NCI-H510A (cell line): ENCODE data around the gene NFASC.

Experiments used
- DNase-seq: peaks from one replicate; lab custom pipeline; 2025; lab: John Stamatoyannopoulos, UW

NFASC gene

DNA sequence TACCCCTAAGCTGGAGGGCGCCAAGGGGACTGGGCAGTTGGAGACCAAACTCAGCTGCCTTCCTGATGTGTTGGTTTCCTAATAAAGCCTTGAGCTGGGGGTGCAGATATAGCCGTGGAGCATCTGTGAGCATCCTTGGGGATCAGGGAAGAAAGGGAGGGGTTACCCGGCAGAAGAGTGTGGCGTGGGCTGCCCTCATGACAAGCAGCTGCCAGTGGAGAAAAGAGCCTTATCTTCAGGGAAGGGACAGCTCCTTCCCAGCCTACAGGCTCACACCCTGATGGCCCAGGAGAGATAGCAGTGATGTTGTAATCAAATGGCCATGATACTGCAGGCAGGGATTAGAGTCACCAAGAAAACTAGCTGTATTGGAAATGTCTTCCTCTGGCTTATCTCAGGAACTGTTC, 10.8 kb upstream of the NFASC start:
- no peak for DNase-seq

DNA sequence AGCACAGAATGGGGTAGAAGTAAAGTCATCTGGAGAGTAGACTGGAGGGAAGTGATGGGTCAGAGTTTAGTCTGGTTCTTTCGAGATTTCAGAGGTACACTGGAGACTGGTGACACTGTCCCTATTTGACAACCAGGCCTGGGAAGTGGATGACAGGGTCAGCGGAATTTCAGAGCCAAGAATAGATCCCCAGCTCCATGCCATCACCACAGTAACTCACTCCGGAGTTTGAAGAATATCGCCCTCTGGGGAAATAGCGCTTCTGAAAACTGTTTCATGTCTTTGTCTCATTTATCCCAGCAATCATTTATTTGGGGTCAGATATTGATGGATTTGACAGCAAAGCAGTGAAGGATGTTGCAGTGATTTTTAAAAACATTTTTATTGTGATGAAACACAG, 7.6 kb upstream of the NFASC start:
- DNase-seq: no peak

DNA sequence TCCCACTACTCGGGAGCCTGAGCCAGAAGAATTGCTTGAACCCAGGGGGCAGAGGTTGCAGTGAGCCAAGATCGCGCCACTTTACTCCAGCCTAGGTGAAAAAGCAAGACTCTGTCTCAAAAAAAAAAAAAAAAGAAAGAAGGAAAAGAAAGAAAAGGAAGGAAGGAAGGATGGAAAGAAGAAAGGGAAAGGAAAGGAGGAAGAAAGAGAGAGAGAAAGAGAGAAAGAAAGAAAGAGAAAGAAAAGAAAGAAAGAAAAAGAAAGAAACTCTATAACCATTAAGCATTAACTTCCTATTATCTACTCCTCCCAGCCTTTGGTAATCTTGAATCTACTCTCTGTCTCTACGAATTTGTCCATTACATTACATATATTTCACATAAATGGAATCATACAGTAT, 6.9 kb upstream of the NFASC start:
- no peak for DNase-seq

DNA sequence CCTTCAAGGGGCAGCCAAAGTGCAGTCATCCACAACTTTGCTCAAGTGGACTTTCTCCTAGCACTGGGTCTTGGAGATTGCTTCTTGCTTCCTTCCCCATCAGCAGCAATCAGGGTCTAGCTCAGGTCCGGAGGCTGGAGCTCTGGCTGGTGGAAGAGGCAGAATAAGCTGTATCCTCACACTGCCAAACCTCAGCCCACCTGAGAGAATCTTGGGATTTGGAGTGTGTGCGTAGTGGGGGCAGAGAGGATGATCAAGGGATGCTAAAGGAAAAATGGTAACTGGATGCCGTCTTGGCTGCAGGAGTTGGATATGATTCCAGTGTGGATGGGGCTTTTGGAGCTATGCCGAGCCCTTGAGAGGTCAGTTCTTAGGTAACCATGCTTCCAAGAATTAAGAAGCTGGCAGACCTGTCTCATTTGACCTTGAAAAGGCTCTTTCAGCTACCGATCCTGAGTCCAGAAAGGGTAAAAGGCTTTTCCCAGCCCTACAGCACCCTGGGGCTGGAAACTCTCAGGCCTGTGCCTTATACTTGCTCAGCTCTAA, 4.5 kb upstream of the NFASC start:
- DNase-seq: no peak

DNA sequence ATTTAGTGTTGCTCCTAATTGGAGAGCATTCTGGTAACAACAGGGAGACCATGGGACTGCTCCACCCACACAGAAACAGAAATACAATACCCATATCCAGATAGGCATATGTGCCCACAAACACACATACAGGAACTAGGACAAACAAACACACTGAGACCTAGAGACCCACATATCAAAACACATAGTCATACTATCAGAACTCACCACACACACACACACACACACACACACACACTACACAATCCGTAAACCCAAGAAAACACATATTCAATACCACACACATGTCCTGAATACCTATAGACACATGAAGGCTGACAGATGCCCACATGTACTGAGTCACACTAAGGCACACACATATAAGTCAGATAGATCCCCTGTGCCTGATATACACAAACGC, 3.5 kb upstream of the NFASC start:
- DNase-seq: no peak

DNA sequence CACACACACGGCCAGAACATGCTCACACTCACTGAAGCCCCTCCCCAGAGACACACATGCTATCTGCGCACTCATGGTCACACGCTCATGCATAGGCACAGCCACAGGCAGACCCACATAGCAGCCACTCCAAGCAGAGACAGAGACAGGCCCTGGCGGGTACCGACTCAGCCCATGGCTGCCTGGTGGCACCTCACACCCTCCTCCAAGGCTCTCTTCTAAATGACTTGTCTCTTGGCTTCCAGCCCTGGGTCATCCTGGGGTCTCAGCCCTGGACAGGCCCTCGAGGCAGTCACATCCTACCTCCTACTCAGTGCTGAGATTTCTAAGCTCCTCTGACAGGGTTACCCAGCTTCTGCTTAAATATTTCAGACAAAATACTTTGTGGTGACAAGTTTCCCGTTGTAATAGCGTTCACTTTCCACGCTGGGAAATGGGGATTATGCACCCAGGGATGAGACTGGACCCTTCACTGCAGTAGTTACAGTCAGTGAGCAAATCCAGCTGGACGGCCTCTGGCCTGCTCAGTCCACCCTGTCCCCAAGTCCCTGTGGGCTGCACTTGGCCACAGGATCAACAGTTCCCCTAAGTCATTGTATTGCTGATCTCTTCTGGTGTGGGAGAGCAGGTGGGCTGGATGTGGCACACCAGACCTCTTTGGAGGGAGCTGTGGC, 2.9 kb upstream of the NFASC start:
- DNase-seq: no peak

DNA sequence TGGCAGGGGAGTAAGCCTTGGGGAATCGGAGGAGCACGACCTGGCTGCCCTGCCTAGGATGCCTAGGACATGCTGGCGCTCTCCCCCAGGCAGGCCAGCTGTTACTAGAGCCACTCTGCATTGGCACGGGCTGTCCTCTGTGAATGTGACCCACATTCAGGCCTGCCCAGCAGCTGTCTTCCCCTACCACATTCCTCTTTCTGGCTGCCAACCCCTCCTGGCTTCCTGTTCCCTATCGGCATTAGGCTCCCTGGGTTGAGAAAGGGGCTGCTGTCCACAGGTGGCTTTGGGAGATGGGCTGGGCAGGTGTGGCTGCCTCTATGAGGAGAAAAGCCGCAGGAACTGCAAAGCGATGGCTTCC, 2.3 kb upstream of the NFASC start:
- DNase-seq: no peak

DNA sequence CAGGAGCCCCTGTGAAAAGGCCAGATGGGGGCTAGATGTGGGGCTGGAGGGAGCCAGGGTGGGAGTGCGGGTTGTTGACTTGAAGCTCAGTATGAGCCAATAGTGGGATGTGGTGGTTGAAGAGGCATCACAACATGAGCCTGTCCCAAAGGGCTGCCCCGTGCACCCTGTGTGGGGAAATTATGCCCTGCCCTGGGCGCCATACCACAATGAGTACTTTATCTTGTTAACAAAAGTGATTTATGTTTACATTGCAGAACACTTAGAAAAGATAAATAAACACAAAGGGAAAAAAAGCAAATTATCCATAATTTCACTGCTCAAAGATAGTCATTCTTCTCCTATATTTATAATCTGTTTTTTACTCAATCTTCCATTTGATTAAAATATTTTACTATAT, 1.6 kb upstream of the NFASC start:
- no peak for DNase-seq

DNA sequence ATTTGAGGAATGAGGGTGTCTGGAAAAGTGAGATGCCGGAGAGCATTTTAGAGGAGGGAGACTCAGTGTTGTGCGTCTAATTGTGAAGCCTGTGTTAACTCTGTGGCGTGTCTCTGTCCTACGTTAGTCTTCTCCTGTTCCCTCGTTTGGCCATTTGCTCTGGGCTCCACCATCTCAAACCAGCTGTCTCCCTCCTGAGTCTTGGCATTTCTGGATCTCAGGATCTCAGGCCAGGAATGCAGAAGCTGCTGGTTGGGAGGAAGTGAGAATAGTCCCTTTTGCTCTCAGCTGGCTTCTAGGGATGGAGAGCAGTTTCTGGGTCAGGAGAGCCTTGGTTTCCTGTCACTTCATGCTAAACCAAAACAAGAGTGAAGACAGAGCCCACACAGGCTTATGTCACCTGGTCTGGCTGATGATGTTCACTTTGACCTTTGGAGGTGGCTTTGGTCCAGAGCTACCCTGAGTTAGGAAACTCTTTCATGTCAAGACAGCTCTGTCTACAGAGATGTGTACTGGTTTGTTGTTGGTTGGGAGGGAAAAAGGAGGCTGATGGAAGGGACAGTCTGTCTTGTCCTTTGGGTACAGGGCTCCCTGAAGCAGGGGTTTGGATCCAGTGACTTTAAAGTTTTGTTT, 859 bp downstream of the NFASC start:
- DNase-seq: no peak

DNA sequence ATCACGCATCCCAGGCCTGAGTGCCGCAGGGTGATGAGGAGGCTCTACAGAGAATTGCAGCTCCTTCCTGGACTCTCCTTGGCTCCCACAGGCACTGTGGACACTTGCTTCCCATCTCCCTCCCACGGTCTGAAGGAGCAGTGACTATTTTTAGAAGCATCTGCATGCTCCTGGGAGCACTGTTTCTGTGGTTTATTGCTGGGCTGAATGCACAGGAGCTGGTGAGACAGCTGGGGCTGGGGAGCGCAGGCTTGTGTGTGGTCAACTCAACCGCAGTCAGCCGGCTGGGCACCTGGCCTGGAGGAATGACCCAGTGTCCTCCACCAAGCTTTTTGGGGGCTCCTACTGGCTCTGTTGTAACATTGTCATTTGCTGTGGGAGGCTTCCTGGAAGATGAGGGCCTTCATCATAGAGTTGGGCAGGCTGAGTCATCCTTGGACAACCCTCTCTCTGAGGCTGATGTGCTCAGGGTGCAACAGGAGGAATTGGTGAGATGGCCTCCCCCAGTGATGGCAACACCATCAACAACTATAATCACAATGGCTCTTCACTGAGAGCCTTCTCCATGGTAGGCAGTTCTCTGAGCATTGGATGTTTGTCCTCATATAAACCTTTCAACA, 1.7 kb downstream of the NFASC start:
- no peak for DNase-seq

DNA sequence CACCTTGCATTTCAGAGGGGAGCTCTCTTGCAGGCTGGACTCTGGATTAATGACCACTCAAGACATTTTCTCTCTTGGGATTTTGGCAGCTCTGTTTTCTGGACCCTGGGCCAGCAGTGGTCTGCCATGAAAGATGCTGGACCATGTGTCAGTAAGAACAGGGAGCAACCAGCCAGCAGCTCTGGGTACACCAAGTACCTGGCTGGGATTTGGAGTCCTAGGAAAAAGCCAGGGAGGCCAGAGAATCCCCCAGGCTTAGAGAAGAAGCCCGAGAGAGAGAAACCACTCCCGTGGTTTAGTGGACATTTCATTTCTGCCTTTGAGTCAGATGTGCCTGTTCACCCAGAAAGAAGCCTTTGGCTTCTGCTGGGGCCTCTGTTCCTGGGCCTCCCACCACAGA, 2.5 kb downstream of the NFASC start:
- no peak for DNase-seq

DNA sequence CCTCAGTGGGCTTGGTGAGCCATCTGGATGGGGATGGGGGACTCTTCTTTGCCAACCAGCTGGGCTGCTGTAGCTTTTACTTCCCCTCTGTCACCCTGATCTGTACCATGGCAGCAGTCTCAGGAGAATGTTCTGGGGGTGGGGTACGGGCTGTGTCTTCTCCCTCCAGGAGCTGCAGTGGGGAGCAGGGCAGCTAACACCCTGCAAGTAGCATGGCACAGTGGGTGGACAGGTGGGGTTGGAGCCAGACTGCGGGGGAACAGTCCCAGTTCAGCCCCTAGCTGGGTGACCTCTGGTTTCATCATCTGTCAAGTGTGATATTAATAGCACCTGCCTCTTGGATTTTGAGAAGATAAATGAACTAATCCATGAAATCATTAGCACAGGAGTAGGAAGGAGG, 3.1 kb downstream of the NFASC start:
- no peak for DNase-seq

DNA sequence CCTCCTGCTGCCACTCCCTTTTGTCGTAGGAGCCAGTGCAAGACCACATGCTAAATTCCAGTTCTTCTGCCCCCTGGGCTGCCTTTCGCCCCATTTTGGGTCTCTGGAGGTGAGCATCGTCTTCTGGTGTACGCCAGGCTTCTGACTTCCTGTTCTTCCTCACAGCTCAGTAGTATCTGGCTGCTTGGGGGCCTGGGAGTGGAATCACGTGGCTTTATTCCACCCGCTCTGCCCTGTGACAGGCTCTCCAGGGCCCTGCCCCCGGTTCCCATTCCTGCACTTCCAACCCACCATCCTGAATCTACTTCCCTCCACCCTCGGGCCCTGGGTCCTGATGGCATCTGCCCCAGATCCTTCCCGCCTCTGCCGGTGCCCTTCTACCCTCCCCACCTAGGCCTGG, 3.6 kb downstream of the NFASC start:
- no peak for DNase-seq

DNA sequence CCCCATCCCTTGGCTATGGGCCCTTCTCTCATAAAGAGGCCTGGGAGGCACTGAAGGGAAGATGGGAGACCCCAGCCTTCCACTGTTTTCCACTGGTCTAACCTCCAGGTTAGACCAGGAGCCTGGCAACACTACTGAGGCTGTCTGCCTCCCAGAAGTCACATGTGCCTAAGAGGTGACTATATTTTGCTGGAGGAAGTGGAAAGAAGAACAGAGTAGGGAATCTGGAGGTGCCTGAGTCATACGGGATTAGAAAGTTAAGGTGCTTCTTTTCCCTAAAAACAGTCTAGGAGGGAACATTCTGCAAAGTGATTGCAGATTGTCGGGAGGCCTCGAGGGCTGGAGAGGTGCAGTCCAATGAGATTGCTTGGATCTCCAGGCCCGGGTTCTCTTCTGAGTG, 4.6 kb downstream of the NFASC start:
- DNase-seq: no peak

DNA sequence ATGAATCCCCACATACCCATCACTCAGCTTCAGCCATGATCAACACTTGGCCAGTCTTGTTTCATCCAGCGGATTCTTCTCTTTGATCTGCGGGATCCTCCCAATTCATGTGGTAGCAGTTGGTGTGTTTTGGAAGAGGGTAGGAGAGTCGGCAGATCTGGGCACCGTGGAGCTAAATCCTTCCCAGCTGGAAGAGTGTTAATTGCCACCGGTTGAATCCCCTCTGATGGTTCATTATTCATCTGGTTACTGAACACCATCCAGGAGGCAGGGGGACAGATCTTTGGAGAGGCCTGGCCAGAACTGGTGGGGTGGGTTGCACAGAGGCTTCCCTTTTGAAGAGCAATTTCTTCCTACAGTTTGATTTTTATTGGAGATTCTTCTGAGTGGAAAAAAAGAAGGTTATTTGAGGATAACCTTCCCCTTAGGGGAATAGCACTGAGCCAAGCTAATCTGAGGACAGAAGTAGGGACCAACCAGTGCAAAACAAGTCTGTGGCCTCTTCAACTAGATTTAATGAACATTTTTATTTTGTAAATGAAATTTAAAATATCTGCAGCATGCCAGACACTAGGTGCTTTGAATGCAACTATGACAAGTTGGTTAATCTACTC, 8.1 kb downstream of the NFASC start:
- no peak for DNase-seq

DNA sequence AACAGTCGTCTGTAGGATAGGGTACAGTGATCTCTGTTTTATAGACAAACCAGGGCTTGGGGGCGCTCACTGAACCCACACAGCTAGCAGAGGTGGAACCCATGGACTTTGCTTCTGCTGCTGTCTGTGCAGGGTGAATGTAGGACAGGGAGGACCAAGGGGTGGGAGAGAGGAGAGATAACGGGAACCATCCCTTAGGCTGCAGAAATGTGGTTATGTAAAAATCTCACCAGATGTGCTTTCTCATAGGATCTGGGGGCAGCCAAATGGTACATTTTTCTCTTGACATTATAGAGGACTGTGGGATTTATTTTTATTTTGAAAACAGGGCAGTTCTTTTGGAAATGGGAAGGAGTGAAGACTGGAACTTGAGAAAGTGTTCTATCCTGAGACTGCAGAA, 8.7 kb downstream of the NFASC start:
- DNase-seq: no peak

DNA sequence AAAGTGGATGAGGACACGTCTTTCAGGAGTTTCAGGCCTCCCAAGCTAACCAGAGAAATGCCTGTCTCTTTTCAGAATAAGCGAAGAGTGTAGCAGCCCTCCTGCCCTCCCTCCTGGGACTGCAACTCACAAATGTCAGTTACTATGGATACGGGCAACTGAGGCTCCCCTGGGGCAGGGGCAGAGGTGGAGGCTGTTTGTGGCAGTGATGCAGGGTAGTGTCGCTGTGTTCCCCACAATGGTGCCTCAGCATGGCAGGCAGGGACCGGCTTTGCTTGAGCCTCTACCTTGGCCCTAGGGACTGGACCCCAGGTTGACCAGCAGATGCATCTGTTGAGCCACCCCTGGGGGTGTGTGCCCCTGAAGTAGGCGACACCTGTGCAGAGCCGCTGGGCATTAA, 10.2 kb downstream of the NFASC start:
- no peak for DNase-seq

DNA sequence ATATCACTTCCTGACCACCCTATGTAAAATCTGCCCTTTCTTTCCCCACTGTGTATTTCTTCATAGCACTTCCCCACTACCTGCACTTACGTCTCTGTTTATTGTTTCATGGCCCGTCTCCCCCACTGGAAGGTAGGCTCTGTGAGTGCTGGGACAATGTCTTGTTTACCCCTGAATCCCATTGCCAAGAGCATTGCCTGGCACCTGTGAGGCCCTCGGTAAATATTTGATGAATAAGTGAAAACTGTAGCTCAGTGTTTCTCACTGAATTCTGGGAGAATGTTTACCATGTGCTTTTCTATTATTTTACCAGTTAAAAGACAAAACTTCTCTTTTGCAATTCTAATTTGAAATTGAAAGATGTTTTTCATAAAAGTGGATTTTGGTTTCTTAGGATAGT, 11.8 kb downstream of the NFASC start:
- DNase-seq: no peak

DNA sequence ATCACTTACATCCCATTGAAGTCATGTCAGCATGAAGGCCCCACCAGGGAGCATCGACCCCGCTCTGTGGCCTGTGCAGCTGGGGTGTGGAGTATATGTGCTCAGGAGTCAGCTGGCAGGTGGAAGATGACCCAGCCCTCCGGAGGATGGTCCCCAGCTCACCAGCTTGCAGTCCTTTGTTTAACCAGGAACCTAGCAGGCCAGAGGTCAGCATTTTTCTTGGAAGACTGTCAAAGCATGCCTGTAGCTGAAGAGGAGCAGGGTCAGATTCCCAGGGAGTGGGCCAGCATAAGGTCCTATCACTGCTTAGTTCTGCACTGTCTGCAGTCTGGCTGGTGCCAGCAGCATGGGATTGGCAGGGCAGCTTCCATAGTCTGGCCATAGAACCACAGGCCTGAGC, 12.7 kb downstream of the NFASC start:
- no peak for DNase-seq

DNA sequence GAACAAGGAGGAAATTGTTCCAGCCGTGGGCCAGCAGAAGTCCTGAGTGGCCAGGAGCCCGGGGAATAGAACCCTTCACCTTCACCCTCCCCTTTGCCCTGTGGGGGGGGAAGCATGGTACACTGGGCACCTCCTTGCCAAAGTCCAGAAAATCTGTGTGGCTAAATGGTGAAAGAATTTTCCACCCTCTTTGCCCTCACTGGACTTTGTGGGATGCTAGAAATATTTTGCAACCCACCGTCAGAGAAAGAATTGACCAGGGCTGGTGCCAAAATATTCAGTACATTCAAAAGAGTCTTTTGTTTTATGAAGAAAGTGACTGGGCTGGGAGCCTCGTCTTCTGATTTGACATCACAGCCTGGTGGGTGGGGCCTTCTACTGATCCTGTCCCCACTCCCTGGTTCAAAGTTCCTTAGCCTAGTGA, 14.6 kb downstream of the NFASC start:
- no peak for DNase-seq

DNA sequence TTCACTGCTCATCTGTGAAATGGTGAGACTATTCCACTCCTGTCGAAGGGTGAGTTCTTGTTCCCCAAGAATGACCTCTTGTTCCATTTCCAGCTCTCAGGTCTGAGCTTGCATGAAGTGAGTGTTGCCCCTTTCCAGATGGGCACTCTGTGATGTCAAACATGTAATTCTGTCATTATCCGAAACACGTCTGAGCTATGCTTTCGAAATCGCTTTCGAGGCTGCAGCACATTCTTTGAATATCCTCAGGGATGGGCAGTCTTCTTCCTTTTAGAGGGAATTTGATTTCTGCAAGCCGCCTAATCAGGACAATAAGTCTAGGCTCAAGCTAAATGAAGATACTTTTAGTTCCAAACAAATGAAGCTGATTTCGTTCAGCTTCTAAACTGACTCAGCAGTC, 15.1 kb downstream of the NFASC start:
- no peak for DNase-seq

DNA sequence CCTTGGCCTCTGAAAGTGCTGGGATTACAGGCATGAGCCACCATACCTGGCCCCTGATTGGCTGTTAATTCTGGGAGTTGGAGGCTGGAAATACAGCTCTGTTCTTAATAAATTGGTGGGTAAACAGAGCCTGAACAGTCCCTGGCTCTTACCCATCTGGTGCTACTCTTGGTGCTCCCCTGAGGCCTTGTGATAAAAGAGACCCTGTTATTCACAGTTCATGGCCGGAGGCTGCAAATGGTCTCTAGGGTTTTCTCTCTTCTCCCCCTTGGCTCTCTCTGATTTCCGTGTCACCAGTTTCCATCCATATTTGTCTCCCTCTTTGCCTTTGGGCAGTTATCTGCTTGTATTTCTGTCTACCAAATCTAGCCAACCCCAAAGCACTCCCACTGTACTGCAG, 17.2 kb downstream of the NFASC start:
- no peak for DNase-seq

DNA sequence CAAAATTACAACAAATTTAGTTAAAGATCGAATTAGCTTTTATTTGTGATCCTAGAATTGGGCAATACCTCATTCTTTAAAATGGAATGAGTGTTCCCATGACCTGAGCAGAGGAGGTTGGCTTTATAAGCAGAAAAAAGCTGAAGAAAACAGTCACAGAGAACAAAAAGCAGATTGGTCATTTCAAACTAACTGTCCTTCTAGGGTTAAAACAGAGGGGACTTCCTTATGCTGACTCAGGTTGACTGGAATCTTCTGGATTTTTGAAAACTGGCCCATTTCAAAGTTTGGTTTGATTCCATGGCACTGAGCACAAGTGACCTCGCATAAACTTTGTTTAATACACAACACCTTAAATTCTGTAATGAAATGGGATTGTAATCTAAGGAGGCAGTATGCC, 17.6 kb downstream of the NFASC start:
- DNase-seq: no peak
